Esophagus (tissue), 2 donors: Measurements from ENCODE around the gene ZNF556. TPM values are rescaled to one million over a fixed set of nuclear protein-coding genes. Genes with fewer than 3 reads are reported as not detected.

ENCODE experiments used
- H3K27ac ChIP-seq, 2 donors: one replicate each; pipeline ENCODE4 v1.5.1; 2013; ENCODE audit warnings: low read depth in 2 of 2, mild to moderate bottlenecking in 2 of 2, inconsistent platforms in 1 of 2, low read length in 1 of 2, moderate library complexity in 1 of 2
- H3K27me3 ChIP-seq, 2 donors: one replicate each; pipeline ENCODE4 v1.6.1; 2013; ENCODE audit warnings: low read length in 2 of 2, control low read depth in 1 of 2, mild to moderate bottlenecking in 1 of 2; ENCODE audit not compliant: insufficient read depth in 2 of 2, control insufficient read depth in 1 of 2
- H3K36me3 ChIP-seq, 2 donors: one replicate each; pipeline ENCODE4 v1.6.1; 2013; ENCODE audit warnings: low read length in 1 of 2; ENCODE audit not compliant: control insufficient read depth in 2 of 2, insufficient read depth in 2 of 2
- H3K4me1 ChIP-seq, 2 donors: one replicate each; pipeline ENCODE4 v1.6.1; 2013; ENCODE audit warnings: low read length in 1 of 2; ENCODE audit not compliant: control insufficient read depth in 2 of 2, insufficient read depth in 2 of 2
- H3K4me3 ChIP-seq, 2 donors: one replicate each; pipeline ENCODE4 v1.5.1; 2013; ENCODE audit warnings: low read length in 2 of 2, mild to moderate bottlenecking in 2 of 2, low read depth in 1 of 2, moderate library complexity in 1 of 2
- H3K9me3 ChIP-seq, 2 donors: one replicate each; pipeline ENCODE4 v1.6.1; 2013; ENCODE audit warnings: mild to moderate bottlenecking in 2 of 2, low read depth in 1 of 2, low read length in 1 of 2, moderate library complexity in 1 of 2; ENCODE audit not compliant: control insufficient read depth in 2 of 2, insufficient read depth in 1 of 2
- WGBS, 2 donors: extraction: QIAGEN DNeasy Blood & Tissue Kit; methylation state at CpG; one replicate each; pipeline ENCODE4 v1.1.7; 2013; 5-methylcytosine and 5-hydroxymethylcytosine counted together
- polyA plus RNA-seq, 2 donors: library from polyadenylated mRNA; stranded (reverse); fragments of 200-250 nt; gene quantifications; one replicate each; pipeline ENCODE4 v1.2.3, GENCODE V29; 2013
- donor health status: healthy with polysubstance abuse.
- donor health status: Bipolar disorder and iron deficiency.

The ZNF556 gene
- polyA plus RNA-seq, 2 donors = 0.49 to 0.78 TPM

DNA sequence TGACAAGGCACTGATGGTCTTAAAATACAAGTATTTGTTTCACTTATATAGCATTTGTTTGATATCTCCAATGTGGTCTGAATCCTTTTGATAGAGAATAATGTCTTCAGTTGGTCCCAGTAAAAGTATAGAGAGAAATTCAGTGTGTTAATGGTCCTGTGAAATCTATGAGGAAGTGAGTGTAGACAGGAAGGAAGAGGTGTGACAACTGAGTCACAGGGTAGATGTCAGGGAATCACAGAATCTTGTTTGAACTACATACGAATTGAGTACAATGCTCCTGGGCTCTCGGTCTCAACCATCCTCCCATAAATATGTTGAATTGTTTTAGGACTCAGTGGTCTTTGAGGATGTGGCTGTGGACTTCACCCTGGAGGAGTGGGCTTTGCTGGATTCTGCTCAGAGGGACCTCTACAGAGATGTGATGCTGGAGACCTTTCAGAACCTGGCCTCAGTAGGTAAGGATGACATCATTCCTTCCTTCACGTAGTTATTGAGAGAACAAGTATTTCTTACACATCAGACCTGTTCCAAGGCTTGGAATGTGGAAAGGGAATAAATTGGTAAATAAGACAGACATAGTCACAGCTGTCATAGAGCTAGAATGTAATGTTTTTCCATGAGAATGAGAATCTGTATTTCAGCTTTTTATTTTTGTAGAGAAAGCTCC lies 16.7 kb upstream of the ZNF556 start:
- Histone ChIP-seq H3K4me1 (no peaks in the 10 kb centered on the region), H3K4me3 (no peak overlapping the region), H3K27ac (no peak overlapping the region), H3K36me3 (peaks cover 17% of the 10 kb centered on the region in 2 donors), H3K9me3 (peaks cover 3 to 12% of the 10 kb centered on the region in 2 donors), H3K27me3 (no peaks in the 10 kb centered on the region)
- 83 to 89% methylated on average over 3 of the region's 3 CpGs for WGBS, 2 donors

- H3K4me3 ChIP-seq = no peak overlapping the region
- peaks cover 6 to 12% of the 10 kb centered on the region in 2 donors for H3K9me3 ChIP-seq
- no peaks in the 10 kb centered on the region for H3K27me3 ChIP-seq
- no peaks in the 10 kb centered on the region for H3K4me1 ChIP-seq
- WGBS, 2 donors = 97 to 98% methylated on average over 10 of the region's 10 CpGs
- peaks cover 13 to 17% of the 10 kb centered on the region in 2 donors for H3K36me3 ChIP-seq
- H3K27ac ChIP-seq = no peak overlapping the region
Observed at GRCh38 chr19:2852598-2852997, 14.5 kb upstream of the ZNF556 start.

- peaks cover 13 to 17% of the 10 kb centered on the region in 2 donors for H3K36me3 ChIP-seq
- H3K9me3 ChIP-seq = peaks cover 6 to 15% of the 10 kb centered on the region in 2 donors
- H3K4me3 ChIP-seq = no peak overlapping the region
- H3K27ac ChIP-seq = no peak overlapping the region
- 96 to 97% methylated on average over 11 of the region's 11 CpGs for WGBS, 2 donors
- H3K4me1 ChIP-seq = no peaks in the 10 kb centered on the region
- no peaks in the 10 kb centered on the region for H3K27me3 ChIP-seq
Observed at GRCh38 chr19:2853015-2853606, 14.0 kb upstream of the ZNF556 start.

GRCh38 chr19:2854849-2855248 lies 12.3 kb upstream of the ZNF556 start:
- 94 to 97% methylated on average over 3 of the region's 3 CpGs for WGBS, 2 donors
- Histone ChIP-seq H3K4me3 (no peak overlapping the region), H3K27ac (no peak overlapping the region), H3K36me3 (peaks cover 13 to 17% of the 10 kb centered on the region in 2 donors), H3K9me3 (peaks cover 16 to 28% of the 10 kb centered on the region in 2 donors), H3K27me3 (no peaks in the 10 kb centered on the region), H3K4me1 (no peaks in the 10 kb centered on the region)

DNA sequence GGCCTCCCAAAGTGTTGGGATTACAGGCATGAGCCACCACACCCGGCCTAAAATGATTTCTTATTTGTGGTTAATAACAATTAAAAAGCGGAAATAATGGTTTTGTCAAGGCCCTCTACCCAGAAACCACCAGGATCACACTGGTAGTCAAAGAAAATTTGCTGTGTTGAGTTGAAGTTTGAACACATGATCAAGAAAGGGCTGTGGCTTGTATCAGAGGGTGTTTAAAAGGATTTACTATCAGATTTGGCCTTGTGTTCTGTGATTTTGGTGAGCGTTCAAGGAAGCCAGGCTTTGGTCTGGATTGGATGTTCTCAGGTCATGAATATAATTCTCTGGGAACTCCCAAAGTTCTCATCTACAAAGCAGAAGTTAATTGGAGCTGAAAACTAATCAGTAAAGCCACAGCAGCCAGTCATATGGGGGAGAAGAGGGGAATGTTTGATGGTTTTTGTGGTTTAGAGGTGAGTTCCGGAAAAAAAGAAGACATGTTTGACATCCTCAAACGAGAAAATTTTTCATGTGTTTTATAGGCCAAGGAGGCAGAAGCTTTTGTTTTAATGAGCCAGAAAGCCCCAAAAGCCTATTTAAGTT lies 10.6 kb upstream of the ZNF556 start:
- H3K27ac ChIP-seq = no peak overlapping the region
- H3K4me1 ChIP-seq = no peaks in the 10 kb centered on the region
- H3K27me3 ChIP-seq = no peaks in the 10 kb centered on the region
- peaks cover 13 to 15% of the 10 kb centered on the region in 2 donors for H3K36me3 ChIP-seq
- no peak overlapping the region for H3K4me3 ChIP-seq
- 82 to 87% methylated on average over 5 of the region's 5 CpGs for WGBS, 2 donors
- peaks cover 16 to 28% of the 10 kb centered on the region in 2 donors for H3K9me3 ChIP-seq

GRCh38 chr19:2858864-2859263 lies 8.3 kb upstream of the ZNF556 start:
- Histone ChIP-seq H3K4me3 (no peak overlapping the region), H3K36me3 (no peaks in the 10 kb centered on the region), H3K27me3 (no peaks in the 10 kb centered on the region), H3K4me1 (no peaks in the 10 kb centered on the region), H3K27ac (no peak overlapping the region), H3K9me3 (peaks cover 12 to 18% of the 10 kb centered on the region in 2 donors)
- WGBS, 2 donors = 76 to 82% methylated on average over 27 of the region's 27 CpGs

GRCh38 chr19:2863816-2864215 lies 3.3 kb upstream of the ZNF556 start:
- Histone ChIP-seq H3K4me1 (no peaks in the 10 kb centered on the region), H3K36me3 (no peaks in the 10 kb centered on the region), H3K4me3 (no peak overlapping the region), H3K27ac (no peak overlapping the region), H3K9me3 (peaks cover 4 to 8% of the 10 kb centered on the region in 2 donors), H3K27me3 (no peaks in the 10 kb centered on the region)
- WGBS, 2 donors = 61 to 66% methylated on average over 10 of the region's 10 CpGs

DNA sequence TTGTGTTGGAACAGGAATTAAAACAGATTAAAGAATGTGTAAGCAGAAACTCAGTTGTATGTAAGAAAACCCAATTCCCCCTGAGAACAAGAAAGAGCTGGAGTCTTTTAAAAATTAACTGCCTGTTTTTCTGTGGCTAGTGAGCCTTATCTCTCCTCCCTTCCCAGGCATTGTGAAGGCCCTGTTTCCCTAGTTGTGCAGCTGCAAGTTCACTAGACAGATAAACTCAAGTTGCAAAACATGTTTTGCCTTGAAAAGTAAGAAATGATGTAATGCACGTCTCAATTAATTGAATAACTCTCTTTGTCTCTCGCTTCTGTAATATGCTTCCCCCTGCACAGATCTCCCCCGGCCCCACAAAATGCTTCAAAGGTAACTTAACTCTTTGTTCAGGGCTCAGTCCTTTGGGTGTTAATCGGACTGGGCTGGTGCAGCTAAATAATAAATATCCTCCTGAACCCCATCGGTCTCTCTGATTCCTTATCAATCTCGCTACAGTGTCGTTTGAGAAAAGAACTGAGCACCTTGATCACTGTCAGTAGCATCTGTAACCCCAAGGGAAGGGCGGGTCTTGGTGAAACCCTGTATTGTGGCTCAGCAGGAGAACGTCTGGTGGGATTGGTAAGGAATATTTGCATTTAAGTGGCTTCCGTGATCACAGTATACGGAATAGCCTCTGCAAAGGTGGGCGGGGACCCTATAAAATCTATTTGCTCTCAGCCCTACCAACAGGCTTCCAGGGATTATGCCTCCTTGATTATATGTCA lies 1.6 kb upstream of the ZNF556 start:
- WGBS, 2 donors = 38 to 42% methylated on average over 12 of the region's 12 CpGs
- Histone ChIP-seq H3K27me3 (no peaks in the 10 kb centered on the region), H3K36me3 (no peaks in the 10 kb centered on the region), H3K4me3 (no peak overlapping the region), H3K27ac (no peak overlapping the region), H3K9me3 (no peaks in the 10 kb centered on the region), H3K4me1 (no peaks in the 10 kb centered on the region)

GRCh38 chr19:2866495-2867024 lies 575 bp upstream of the ZNF556 start:
- 70 to 78% methylated on average over 8 of the region's 8 CpGs for WGBS, 2 donors
- Histone ChIP-seq H3K36me3 (no peaks in the 10 kb centered on the region), H3K4me3 (peak overlapping the region in 1 of 2 donors; percentile 66), H3K4me1 (no peaks in the 10 kb centered on the region), H3K27me3 (no peaks in the 10 kb centered on the region), H3K27ac (no peak overlapping the region), H3K9me3 (no peaks in the 10 kb centered on the region)
